OCI-LY3 (cell line): ENCODE data around the gene GCNT2.

Experiments
- EZH2phosphoT487 ChIP-seq: fragments of 200-600 bp; shearing (Covaris generic); IDR thresholded peaks from 2 replicates; pipeline ENCODE4 v1.6.1; 2018; ENCODE audit warnings: antibody characterized with exemption, mixed run types, low read depth
- TF ChIP-seq, protein P1 (sequence below): fragments of 200-600, 300-600 bp; sonication (generic); IDR thresholded peaks from 2 replicates; pipeline ENCODE4 v1.5.1; 2014; ENCODE audit warnings: antibody characterized with exemption, low read length, low read depth

- TF ChIP-seq, protein P1, sequence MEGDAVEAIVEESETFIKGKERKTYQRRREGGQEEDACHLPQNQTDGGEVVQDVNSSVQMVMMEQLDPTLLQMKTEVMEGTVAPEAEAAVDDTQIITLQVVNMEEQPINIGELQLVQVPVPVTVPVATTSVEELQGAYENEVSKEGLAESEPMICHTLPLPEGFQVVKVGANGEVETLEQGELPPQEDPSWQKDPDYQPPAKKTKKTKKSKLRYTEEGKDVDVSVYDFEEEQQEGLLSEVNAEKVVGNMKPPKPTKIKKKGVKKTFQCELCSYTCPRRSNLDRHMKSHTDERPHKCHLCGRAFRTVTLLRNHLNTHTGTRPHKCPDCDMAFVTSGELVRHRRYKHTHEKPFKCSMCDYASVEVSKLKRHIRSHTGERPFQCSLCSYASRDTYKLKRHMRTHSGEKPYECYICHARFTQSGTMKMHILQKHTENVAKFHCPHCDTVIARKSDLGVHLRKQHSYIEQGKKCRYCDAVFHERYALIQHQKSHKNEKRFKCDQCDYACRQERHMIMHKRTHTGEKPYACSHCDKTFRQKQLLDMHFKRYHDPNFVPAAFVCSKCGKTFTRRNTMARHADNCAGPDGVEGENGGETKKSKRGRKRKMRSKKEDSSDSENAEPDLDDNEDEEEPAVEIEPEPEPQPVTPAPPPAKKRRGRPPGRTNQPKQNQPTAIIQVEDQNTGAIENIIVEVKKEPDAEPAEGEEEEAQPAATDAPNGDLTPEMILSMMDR: no peak
- no peak for TF ChIP-seq EZH2phosphoT487
These were observed 44.8 kb downstream of the GCNT2 start for GRCh38 chr6:10565913-10566312.
